ENCODE data around the gene CYP4F8.

CYP4F8 gene

GRCh38 chr19:15656467-15656866, 41.4 kb downstream of the CYP4F8 start:
- no peak for TF ChIP-seq CTCF (IDR thresholded peaks at IDR 0.05)
- no peaks in the 10 kb centered on the region for H3K36me3 Mint-ChIP-seq (ENCODE audit: low read depth)
- no peak for DNase-seq
- H3K4me3 Mint-ChIP-seq = no peak overlapping the region
- no peak overlapping the region for H3K27ac Mint-ChIP-seq
- H3K4me1 Mint-ChIP-seq = no peaks in the 10 kb centered on the region
- peaks cover 82% of the 10 kb centered on the region for H3K9me3 Mint-ChIP-seq
- no peaks in the 10 kb centered on the region for H3K27me3 Mint-ChIP-seq (ENCODE audit: low read depth, poor library complexity)

- Mint-ChIP-seq H3K36me3 (ENCODE audit: low read depth) (no peaks in the 10 kb centered on the region), H3K4me1 (no peaks in the 10 kb centered on the region), H3K27ac (no peak overlapping the region), H3K4me3 (no peak overlapping the region), H3K27me3 (ENCODE audit: low read depth, poor library complexity) (no peaks in the 10 kb centered on the region), H3K9me3 (peaks cover 30% of the 10 kb centered on the region)
- no peak for DNase-seq
- no peak for TF ChIP-seq CTCF (IDR thresholded peaks at IDR 0.05)
These were observed 48.2 kb downstream of the CYP4F8 start for GRCh38 chr19:15663247-15663646.

GRCh38 chr19:15666186-15666585, 51.2 kb downstream of the CYP4F8 start:
- Mint-ChIP-seq H3K9me3 (peaks cover 10% of the 10 kb centered on the region), H3K36me3 (ENCODE audit: low read depth) (no peaks in the 10 kb centered on the region), H3K27ac (no peak overlapping the region), H3K27me3 (ENCODE audit: low read depth, poor library complexity) (no peaks in the 10 kb centered on the region), H3K4me3 (no peak overlapping the region), H3K4me1 (no peaks in the 10 kb centered on the region)
- no peak for DNase-seq
- TF ChIP-seq CTCF (IDR thresholded peaks at IDR 0.05) = no peak

GRCh38 chr19:15666883-15667282, 51.9 kb downstream of the CYP4F8 start:
- Mint-ChIP-seq H3K36me3 (ENCODE audit: low read depth) (no peaks in the 10 kb centered on the region), H3K9me3 (peaks cover 10% of the 10 kb centered on the region), H3K4me3 (no peak overlapping the region), H3K27me3 (ENCODE audit: low read depth, poor library complexity) (no peaks in the 10 kb centered on the region), H3K4me1 (no peaks in the 10 kb centered on the region), H3K27ac (no peak overlapping the region)
- no peak for DNase-seq
- TF ChIP-seq CTCF (IDR thresholded peaks at IDR 0.05) = no peak

- H3K4me3 Mint-ChIP-seq = no peak overlapping the region
- TF ChIP-seq CTCF (IDR thresholded peaks at IDR 0.05) = no peak
- H3K9me3 Mint-ChIP-seq = peaks cover 27% of the 10 kb centered on the region
- H3K27me3 Mint-ChIP-seq (ENCODE audit: low read depth, poor library complexity) = no peaks in the 10 kb centered on the region
- no peak for DNase-seq
- no peak overlapping the region for H3K27ac Mint-ChIP-seq
- H3K36me3 Mint-ChIP-seq (ENCODE audit: low read depth) = no peaks in the 10 kb centered on the region
- H3K4me1 Mint-ChIP-seq = no peaks in the 10 kb centered on the region
These were observed 54.4 kb downstream of the CYP4F8 start for GRCh38 chr19:15669440-15669839.

GRCh38 chr19:15669891-15670290, 54.9 kb downstream of the CYP4F8 start:
- Mint-ChIP-seq H3K27ac (no peak overlapping the region), H3K4me1 (no peaks in the 10 kb centered on the region), H3K4me3 (no peak overlapping the region), H3K27me3 (ENCODE audit: low read depth, poor library complexity) (no peaks in the 10 kb centered on the region), H3K9me3 (peaks cover 32% of the 10 kb centered on the region), H3K36me3 (ENCODE audit: low read depth) (no peaks in the 10 kb centered on the region)
- DNase-seq = no peak
- TF ChIP-seq CTCF (IDR thresholded peaks at IDR 0.05) = no peak
